Spleen (tissue), 11 donors: ENCODE data around the gene GABRB1. TPM values are rescaled to one million over a fixed set of nuclear protein-coding genes. Genes with fewer than 3 reads are reported as not detected.

Experiments
- DNase-seq: peaks from one replicate; pipeline ENCODE4 v3.0.0-alpha.2; 2020
- H3K27ac ChIP-seq, 8 donors: fragments of 200-600 bp; sonication (generic) in 7 of 8; 1 replicate in 4 of 8; 2 replicates in 4 of 8; pipeline versions ENCODE4 v1.5.0 to v1.8.0; 2016 to 2021; ENCODE audit warnings: inconsistent platforms in 4 of 8, mild to moderate bottlenecking in 4 of 8, moderate library complexity in 1 of 8
- H3K27me3 ChIP-seq, 7 donors: fragments of 200-600 bp; sonication (generic) in 6 of 7; replicated peaks in 1 of 7; 1 replicate in 4 of 7; 2 replicates in 3 of 7; pipeline versions ENCODE4 v1.5.0 to v1.8.0; 2016 to 2021; ENCODE audit warnings: inconsistent platforms in 3 of 7, mild to moderate bottlenecking in 1 of 7
- H3K36me3 ChIP-seq, 6 donors: fragments of 200-600 bp; sonication (generic) in 5 of 6; 1 replicate in 4 of 6; 2 replicates in 2 of 6; pipeline versions ENCODE4 v1.5.0 to v1.8.0; 2016 to 2021; ENCODE audit warnings: inconsistent platforms in 2 of 6
- H3K4me1 ChIP-seq, 6 donors: fragments of 200-600 bp; sonication (generic) in 5 of 6; 1 replicate in 3 of 6; 2 replicates in 3 of 6; pipeline versions ENCODE4 v1.5.0 to v1.8.0; 2016 to 2021; ENCODE audit warnings: inconsistent platforms in 3 of 6
- H3K4me3 ChIP-seq, 8 donors: fragments of 200-600 bp; sonication (generic) in 7 of 8; 1 replicate in 4 of 8; 2 replicates in 4 of 8; pipeline versions ENCODE4 v1.5.0 to v1.8.0; 2016 to 2021; ENCODE audit warnings: inconsistent platforms in 4 of 8, mild to moderate bottlenecking in 4 of 8, moderate library complexity in 2 of 8
- H3K9me3 ChIP-seq, 8 donors: fragments of 200-600 bp; sonication (generic) in 7 of 8; 1 replicate in 4 of 8; 2 replicates in 4 of 8; pipeline versions ENCODE4 v1.5.0 to v1.8.0; 2016 to 2021; ENCODE audit warnings: inconsistent platforms in 4 of 8
- POLR2A ChIP-seq, 3 donors: fragments of 450-650 bp; IDR thresholded peaks; one replicate each; pipeline ENCODE4 v1.5.1; 2017; ENCODE audit warnings: antibody characterized with exemption in 3 of 3, mild to moderate bottlenecking in 1 of 3
- POLR2AphosphoS5 ChIP-seq, 3 donors: sonication (generic); formaldehyde crosslinking; IDR thresholded peaks; one replicate each; pipeline ENCODE4 v1.5.1; 2017; ENCODE audit warnings: antibody characterized with exemption in 3 of 3
- WGBS, 5 donors: extraction: QIAGEN DNeasy Blood & Tissue Kit in 3 of 5; methylation state at CpG; one replicate each; pipeline versions ENCODE4 v1.1.5 to v1.1.7; 2013 to 2018; 5-methylcytosine and 5-hydroxymethylcytosine counted together
- intact Hi-C: fragments of 100-400 bp; cut with DNase I; formaldehyde crosslinking; loops from one replicate; pipeline ENCODE4 v1.15.0; 2023; ENCODE audit warnings: low total_unique reads
- polyA plus RNA-seq, 3 donors: library from polyadenylated mRNA; stranded (reverse); fragments of 200-250 nt; gene quantifications; one replicate each; pipeline ENCODE4 v1.2.1, GENCODE V29; 2013
- total RNA-seq, 7 donors: library from RNA; depleted of rRNA in 3 of 7; stranded (reverse); fragments of >200 nt in 3 of 7; fragmentation: NEBNext Ultra II Directional in 4 of 7; extraction: Animal tissue kit (Norgen Biotek cat#: 25700) in 4 of 7; gene quantifications; one replicate each; pipeline versions ENCODE4 v1.1.0 to v1.2.1, GENCODE V29; 2016 to 2021
- TF ChIP-seq, protein P1 (sequence below), 11 experiments: fragments of 200-600 bp in 7 of 11; fragments of 450-650 bp in 4 of 11; sonication (generic) in 4 of 11; IDR thresholded peaks in 8 of 11; conservative IDR thresholded peaks in 3 of 11; 1 replicate in 7 of 11; 2 replicates in 4 of 11; pipeline versions ENCODE4 v1.4.0 to v1.8.0; 2016 to 2021; ENCODE audit warnings: antibody characterized with exemption in 11 of 11, inconsistent platforms in 4 of 11, mild to moderate bottlenecking in 1 of 11
- donor health status: healthy with polysubstance abuse.
- donor health status: DM: no; HTN: no; CAD: no; lungs with moderate emphysema.
- donor health status: DM: no; HTN: no; CAD: no.
- donor health status: Bipolar disorder and iron deficiency.
- donor health status: healthy.
- donor health status: DM: no; HTN: no; CAD: no.
- donor health status: DM: yes; HTN: yes; CAD: no.

GABRB1 gene
- total and polyA plus RNA-seq, 10 donors: not detected

DNA sequence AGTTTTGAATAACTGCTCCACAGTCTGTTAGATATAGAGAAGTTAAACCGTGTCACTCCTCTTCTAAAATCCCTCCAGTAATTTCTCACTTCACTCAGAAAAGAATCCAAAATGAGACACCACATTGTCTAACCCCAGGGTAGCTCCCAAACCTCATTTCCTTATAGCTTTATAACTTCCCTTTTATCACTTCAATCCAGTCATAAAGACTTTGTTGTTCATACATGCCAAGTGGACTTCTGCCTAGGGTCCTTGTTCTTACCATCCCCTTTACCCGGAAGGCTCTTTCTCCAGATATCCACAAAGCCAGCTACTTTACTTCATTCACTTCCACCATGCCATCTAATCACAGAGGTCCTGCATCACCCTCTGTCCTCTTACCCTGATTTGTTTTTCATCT, 156.2 kb downstream of the GABRB1 start:
- Histone ChIP-seq H3K4me3 (no peak overlapping the region), H3K27ac (no peak overlapping the region), H3K36me3 (no peaks in the 10 kb centered on the region), H3K4me1 (no peaks in the 10 kb centered on the region), H3K9me3 (no peaks in the 10 kb centered on the region), H3K27me3 (no peaks in the 10 kb centered on the region)
- intact Hi-C loops: no loop called here
- no peak for DNase-seq
- WGBS, 5 donors: 70 to 90% (median 74%) methylated on average over 2 of the region's 2 CpGs
- TF ChIP-seq, protein P1, sequence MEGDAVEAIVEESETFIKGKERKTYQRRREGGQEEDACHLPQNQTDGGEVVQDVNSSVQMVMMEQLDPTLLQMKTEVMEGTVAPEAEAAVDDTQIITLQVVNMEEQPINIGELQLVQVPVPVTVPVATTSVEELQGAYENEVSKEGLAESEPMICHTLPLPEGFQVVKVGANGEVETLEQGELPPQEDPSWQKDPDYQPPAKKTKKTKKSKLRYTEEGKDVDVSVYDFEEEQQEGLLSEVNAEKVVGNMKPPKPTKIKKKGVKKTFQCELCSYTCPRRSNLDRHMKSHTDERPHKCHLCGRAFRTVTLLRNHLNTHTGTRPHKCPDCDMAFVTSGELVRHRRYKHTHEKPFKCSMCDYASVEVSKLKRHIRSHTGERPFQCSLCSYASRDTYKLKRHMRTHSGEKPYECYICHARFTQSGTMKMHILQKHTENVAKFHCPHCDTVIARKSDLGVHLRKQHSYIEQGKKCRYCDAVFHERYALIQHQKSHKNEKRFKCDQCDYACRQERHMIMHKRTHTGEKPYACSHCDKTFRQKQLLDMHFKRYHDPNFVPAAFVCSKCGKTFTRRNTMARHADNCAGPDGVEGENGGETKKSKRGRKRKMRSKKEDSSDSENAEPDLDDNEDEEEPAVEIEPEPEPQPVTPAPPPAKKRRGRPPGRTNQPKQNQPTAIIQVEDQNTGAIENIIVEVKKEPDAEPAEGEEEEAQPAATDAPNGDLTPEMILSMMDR (IDR thresholded peaks at IDR 0.05 in 8 of 11, conservative IDR thresholded peaks at IDR 0.05 in 3 of 11): no peak
- no peak for TF ChIP-seq POLR2A (IDR thresholded peaks at IDR 0.05)
- TF ChIP-seq POLR2AphosphoS5 (IDR thresholded peaks at IDR 0.05): no peak

DNA sequence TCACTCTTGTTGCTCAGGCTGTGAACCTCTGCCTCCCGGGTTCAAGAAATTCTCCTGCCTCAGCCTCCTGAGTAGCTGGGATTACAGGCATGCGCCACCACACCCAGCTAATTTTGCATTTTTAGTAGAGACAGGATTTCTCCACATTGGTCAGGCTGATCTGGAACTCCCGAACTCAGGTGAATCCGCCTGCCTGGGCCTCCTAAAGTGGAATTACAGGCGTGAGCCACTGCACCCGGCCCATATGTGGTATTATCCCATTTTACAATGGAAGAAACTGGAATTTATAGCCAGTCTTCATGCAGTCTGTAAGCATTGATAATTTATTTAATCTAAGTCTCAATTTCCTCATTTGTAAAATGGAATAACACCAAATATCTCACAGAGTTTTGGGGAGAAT, 161.8 kb downstream of the GABRB1 start:
- Histone ChIP-seq H3K27ac (no peak overlapping the region), H3K27me3 (no peaks in the 10 kb centered on the region), H3K4me3 (no peak overlapping the region), H3K36me3 (no peaks in the 10 kb centered on the region), H3K4me1 (no peaks in the 10 kb centered on the region), H3K9me3 (no peaks in the 10 kb centered on the region)
- TF ChIP-seq, protein P1 (IDR thresholded peaks at IDR 0.05 in 8 of 11, conservative IDR thresholded peaks at IDR 0.05 in 3 of 11): no peak
- TF ChIP-seq POLR2A (IDR thresholded peaks at IDR 0.05) (no peak), POLR2AphosphoS5 (IDR thresholded peaks at IDR 0.05) (no peak)
- DNase-seq: no peak
- intact Hi-C loops: no loop called here
- 69 to 80% (median 73%) methylated on average over 6 of the region's 6 CpGs for WGBS, 5 donors

DNA sequence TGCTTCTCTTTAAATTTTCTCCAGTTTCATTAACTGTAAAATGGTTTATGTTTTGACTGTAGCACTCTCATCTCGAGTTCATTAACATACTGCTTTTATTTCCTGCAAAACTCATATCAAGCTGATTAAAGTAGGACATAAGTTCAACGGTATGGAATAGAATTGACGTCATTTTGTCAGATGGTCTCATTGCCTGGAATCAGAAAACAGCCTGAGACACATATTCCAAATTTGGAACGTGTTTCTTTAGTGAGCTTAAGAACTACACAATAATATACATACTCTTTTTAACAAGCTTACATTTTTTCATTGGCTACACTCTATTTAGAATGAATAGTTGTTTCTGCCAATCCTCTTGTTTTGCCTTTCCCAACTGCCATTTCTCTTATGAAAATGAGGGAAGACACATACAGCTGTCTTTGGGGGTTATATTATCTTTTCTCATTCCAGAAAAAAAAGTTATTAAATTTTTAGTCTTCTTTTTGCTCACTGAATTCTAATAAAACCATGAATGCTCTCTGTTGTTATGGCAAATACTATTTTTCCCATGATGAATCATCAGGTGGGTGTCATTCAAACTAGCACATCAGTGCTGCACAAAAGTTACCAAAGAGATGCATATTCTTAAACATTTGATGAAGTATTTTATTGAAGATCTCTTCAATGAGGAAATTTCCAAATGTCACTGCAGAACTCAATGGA, 162.8 kb downstream of the GABRB1 start:
- DNase-seq: no peak
- TF ChIP-seq POLR2AphosphoS5 (IDR thresholded peaks at IDR 0.05): no peak
- TF ChIP-seq, protein P1 (IDR thresholded peaks at IDR 0.05 in 8 of 11, conservative IDR thresholded peaks at IDR 0.05 in 3 of 11): no peak
- Histone ChIP-seq H3K27me3 (no peaks in the 10 kb centered on the region), H3K4me1 (no peaks in the 10 kb centered on the region), H3K9me3 (no peaks in the 10 kb centered on the region), H3K27ac (no peak overlapping the region), H3K36me3 (no peaks in the 10 kb centered on the region), H3K4me3 (no peak overlapping the region)
- WGBS, 5 donors: 55 to 72% (median 62%) methylated on average over 4 of the region's 4 CpGs
- intact Hi-C loops: no loop called here

DNA sequence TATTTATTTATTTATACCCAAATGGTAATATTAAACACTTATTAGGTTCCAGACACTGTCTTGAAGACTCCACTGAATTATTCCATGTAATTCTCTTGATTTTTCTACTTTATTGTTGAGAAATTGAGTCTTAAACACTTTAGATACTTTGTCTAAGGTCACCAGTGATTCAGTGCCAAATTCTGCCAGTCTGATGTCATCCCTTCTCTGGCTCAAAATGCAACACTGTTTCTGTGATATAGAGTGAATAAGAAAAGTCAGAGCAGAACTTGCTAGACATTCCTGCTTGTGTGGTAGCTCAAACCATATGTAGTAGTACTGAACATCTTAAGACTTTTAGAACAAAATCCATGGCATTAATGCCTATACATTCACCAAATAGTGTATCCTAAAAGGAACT, 164.3 kb downstream of the GABRB1 start:
- DNase-seq: no peak
- H3K9me3 ChIP-seq: no peaks in the 10 kb centered on the region

More for the DNA sequence above, 164.3 kb downstream of the GABRB1 start:
- no peaks in the 10 kb centered on the region for H3K4me1 ChIP-seq
- TF ChIP-seq POLR2AphosphoS5 (IDR thresholded peaks at IDR 0.05) (no peak), POLR2A (IDR thresholded peaks at IDR 0.05) (no peak)
- TF ChIP-seq, protein P1 (IDR thresholded peaks at IDR 0.05 in 8 of 11, conservative IDR thresholded peaks at IDR 0.05 in 3 of 11): no peak
- no peaks in the 10 kb centered on the region for H3K27me3 ChIP-seq
- no peaks in the 10 kb centered on the region for H3K36me3 ChIP-seq
- no peak overlapping the region for H3K4me3 ChIP-seq
- H3K27ac ChIP-seq: no peak overlapping the region
- intact Hi-C loops: no loop called here
